Measurements from ENCODE around the gene FCN3. TPM values are rescaled to one million over a fixed set of nuclear protein-coding genes. Genes with fewer than 3 reads are reported as not detected.
A peak's percentile ranks its signal among the peaks of the same experiment; 100 is the strongest.

FCN3 gene
- total and polyA plus RNA-seq, 9 of the 15 experiments (the other 6 are each of a cell fraction or from before 2014, with no cell fraction given) = 0.49 TPM; not detected in 8

GRCh38 chr1:27357281-27358037 lies 17.2 kb downstream of the FCN3 start (continued):
- TF ChIP-seq CHD7 (IDR thresholded peaks at IDR 0.05; ENCODE audit: low read depth, low read length) (no peak), FOXA3 (CRISPR knock-in tag; conservative IDR thresholded peaks at IDR 0.05 in 1 of 2, IDR thresholded peaks at IDR 0.05 in 1 of 2) (0 out of 4 replicates have a peak, but pooled peaks of 1 of the 2 experiments have one; percentile 21), FIP1L1 (IDR thresholded peaks at IDR 0.05; ENCODE audit: low read depth, low read length, poor library complexity, severe bottlenecking) (peak; percentile 76), SAFB (IDR thresholded peaks at IDR 0.05; ENCODE audit: borderline replicate concordance, low read depth, low read length) (no peak), NR4A1 (CRISPR knock-in tag; IDR thresholded peaks at IDR 0.05) (0 out of 2 replicates have a peak, but pooled peaks have one; percentile 27), NR4A1 (tag; IDR thresholded peaks at IDR 0.05) (no peak), HDAC1 (IDR thresholded peaks at IDR 0.05) (0 out of 4 replicates have a peak, but pooled peaks of 1 of the 2 experiments have one; percentile 15), FOXK1 (CRISPR knock-in tag; IDR thresholded peaks at IDR 0.05; ENCODE audit: borderline replicate concordance) (no peak), RCOR1 (IDR thresholded peaks at IDR 0.05; ENCODE audit: borderline replicate concordance in 1 of 2, low read depth in 2 of 2, low read length in 2 of 2) (peak; percentile 5 to 18; a peak in 2 of 4 replicates), CCNT2 (IDR thresholded peaks at IDR 0.05; ENCODE audit: borderline replicate concordance, extremely low read depth, insufficient read length, low read depth, low read length) (no peak), BRD4 (IDR thresholded peaks at IDR 0.05) (no peak)
- TF ChIP-seq, protein P1, sequence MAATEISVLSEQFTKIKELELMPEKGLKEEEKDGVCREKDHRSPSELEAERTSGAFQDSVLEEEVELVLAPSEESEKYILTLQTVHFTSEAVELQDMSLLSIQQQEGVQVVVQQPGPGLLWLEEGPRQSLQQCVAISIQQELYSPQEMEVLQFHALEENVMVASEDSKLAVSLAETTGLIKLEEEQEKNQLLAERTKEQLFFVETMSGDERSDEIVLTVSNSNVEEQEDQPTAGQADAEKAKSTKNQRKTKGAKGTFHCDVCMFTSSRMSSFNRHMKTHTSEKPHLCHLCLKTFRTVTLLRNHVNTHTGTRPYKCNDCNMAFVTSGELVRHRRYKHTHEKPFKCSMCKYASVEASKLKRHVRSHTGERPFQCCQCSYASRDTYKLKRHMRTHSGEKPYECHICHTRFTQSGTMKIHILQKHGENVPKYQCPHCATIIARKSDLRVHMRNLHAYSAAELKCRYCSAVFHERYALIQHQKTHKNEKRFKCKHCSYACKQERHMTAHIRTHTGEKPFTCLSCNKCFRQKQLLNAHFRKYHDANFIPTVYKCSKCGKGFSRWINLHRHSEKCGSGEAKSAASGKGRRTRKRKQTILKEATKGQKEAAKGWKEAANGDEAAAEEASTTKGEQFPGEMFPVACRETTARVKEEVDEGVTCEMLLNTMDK (IDR thresholded peaks at IDR 0.05; ENCODE audit: borderline replicate concordance, insufficient read depth, low read depth, low read length, poor library complexity, severe bottlenecking) = peak; percentile 90
